GM21737 (cell line): ENCODE data around the gene GNAT3.

ENCODE experiments used
- ATAC-seq: cut with Tn5 transposase; IDR thresholded peaks from one replicate; pipeline ENCODE4 v1.9.1; 2021; ENCODE audit warnings: mild to moderate bottlenecking, moderate library complexity; ENCODE audit not compliant: unreplicated experiment

The GNAT3 gene

DNA sequence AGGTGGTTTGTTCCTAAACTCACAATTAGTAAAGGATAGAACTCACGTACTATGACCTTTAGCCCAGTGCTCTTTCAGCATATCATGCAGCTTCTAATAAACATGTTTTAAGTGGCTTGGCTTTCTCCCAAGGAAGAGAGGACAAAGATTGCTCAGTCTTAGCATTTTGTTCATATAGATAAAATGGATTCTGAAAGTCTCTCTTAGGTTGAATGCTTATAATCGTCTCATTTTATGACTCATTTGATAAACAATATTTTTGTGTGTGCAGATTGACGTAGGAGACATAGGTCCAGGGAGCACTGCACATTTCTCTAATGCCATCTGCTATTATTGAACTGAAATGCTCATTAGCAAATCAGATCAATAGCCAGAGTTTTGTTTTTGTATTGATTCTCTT is 44.8 kb downstream of the GNAT3 start:
- no peak for ATAC-seq

DNA sequence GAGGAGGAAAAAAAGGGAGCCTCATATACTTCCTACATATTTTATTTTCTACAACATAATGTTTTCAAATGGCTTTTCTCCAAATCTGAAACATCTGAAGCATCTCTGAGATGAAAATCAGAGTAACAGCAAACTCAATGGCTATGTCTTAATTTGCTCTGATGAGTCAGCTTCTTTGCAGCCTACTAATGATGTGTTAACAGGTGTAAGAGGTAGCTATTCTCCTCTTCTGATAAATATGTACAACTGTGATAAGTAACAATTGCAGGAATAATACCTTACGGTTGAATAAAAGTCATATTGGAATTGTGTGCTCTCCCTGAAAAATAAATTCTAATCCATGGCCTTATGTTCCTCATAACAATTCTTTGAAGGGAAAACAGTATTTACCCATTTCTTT is 45.2 kb downstream of the GNAT3 start:
- no peak for ATAC-seq

DNA sequence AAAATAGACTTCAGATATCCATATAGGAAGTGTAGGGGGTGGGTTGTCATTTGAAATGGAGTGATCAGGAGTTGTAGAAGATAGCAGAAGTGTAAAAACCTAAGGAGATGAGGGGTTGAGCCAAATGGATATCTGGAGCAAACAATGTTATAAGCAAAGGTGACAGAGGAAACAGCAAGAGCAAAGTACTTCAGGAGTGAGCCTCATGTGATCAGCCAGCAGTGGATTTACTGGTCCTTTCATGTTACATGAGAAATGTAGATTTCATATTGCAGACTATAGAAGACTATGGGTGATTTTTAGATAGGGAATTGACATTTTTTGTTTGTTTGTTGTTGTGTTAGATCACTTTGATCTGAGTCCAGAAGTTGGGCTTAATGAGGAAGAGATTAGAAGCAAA is 47.7 kb downstream of the GNAT3 start:
- no peak for ATAC-seq

DNA sequence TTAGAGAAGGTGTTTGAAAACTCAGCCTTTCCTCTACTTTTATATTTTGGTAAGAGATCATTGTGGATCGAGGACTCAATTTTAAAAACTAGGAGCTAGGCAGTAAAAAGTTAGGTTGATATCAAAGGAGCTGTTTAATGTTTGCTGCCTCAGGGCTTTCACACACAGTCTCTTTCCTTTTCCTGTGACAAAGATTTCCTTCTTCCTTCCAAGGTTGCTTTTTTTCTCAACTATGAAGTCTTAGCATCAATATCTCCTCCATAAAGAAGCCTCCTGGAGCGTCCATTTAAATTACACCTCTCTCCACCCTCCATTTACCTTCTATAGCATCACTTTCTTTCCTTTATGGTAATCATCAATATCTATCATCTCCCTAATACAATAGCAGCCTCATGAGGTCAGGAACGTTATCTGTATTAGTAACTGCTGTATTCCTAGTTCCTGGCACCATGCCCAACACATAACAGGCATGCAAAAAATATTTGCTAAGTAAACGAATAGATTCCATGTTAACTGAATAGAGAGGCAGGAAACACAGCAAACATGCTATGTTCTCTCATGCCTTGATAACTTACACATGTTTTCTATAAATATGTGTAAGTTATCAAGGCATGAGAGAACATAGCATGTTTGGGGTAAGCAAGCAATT is 48.5 kb downstream of the GNAT3 start:
- ATAC-seq = no peak

DNA sequence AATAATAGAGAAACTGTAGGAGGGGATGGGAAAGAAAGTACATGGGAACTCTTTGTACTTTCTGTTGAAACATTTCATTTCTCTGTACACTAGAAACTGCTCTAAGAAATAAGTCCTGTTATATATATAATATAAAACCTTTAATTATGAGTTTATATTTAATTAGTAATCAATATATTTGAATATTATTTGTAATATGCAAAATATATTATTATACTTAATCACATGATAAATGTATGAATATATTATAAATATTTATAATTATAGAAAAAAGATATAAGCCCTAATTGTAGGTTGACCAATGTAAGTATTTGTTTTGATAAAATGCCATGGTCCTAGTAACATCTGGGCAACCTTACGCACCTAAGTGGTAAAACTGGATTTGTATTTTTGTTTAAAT is 51.0 kb downstream of the GNAT3 start:
- ATAC-seq = no peak

DNA sequence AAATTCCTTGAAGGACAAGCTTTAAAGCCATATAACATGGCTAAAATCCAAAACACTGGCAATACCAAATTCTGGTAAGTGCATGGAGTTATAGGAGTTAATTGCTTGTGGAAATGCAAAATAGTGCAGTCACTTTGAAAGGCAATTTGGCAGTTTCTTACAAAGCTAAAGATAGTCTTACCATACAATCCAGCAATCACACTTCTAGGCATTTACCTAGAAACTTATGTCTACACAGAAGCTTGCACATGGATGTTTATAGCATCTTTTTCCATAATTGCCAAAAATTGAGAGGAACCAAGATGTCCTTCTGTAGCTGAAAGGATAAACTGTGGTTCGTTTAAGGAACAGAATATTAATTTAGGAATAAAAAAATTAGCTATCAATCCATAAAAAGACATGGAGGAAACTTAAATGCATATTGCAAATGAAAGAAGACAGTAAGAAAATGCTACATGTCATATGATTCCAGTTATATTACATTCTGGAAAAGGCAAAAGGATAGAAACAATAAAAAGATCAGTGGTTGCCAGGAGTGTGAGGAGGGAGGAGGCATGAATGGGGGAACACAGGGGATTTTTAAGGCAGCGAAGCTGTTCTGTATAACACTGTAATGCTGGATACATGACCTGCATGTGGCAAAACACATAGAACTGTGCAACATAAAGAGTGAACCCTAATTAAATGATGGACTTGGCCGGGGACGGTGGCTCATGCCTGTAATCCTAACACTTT is 51.9 kb downstream of the GNAT3 start:
- no peak for ATAC-seq

DNA sequence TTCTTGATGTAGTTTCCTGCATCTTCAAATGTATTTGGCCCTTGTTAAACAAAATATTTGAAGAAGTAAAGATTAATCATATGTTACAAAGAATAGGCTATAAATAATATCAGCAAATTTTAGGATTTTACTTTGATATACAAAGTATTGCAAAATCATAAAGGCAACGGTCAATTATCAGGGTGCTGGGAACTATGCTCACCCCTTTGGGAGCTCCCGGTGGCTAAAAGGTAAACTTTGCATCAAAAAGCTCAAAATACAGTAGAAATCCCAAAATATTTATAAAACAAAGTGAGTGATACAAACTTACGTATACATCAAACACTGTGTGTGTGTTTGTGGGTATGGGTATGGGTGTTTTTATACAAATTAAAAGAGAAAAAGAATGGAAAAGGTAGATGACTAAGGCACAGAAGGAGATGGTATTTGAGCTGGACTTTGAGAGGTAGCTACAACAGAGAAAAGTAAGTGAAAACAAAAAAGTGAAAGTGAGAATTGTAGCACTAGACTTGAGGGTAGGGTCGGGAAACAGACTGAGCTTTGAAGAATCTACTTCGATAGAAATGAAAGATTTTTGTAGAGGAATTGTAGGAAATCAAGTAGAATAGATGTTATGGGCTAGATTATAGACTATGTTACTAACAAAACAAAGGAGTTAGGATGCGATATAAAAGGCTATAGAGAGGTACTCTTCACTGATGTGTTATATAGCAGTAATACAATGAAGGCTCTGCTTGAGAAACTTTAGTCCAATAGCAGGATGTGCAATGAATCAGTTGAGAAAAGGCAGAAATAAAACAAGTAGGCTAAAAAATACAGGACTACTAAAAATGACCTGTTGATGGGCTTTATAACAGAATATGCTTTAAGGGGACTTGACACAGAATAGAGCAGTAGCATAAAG is 52.8 kb downstream of the GNAT3 start:
- no peak for ATAC-seq

GRCh38 chr7:80453699-80454340 is 58.0 kb downstream of the GNAT3 start:
- no peak for ATAC-seq

- no peak for ATAC-seq
These were observed 61.1 kb downstream of the GNAT3 start for GRCh38 chr7:80450621-80451308.

GRCh38 chr7:80449836-80450235 is 62.0 kb downstream of the GNAT3 start:
- no peak for ATAC-seq

GRCh38 chr7:80445351-80445750 is 66.5 kb downstream of the GNAT3 start:
- ATAC-seq = no peak

DNA sequence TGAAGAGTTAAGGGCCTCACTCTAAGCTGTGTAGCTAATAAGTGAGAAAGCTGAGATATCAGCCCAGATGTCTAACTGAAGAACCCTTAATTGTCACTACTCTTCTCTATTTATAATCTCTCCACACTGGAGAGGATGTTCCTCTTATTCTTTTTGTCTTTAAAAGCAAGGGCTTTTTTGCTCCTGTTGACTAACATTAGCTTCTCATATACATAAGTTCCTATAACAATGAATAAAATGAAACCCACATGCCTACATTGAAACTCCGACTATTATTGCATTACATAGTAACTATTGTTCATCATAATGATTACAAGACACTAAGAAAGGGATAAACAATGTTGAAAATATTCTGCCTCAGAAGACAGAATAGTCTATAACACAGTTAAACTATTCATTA is 67.1 kb downstream of the GNAT3 start:
- ATAC-seq = no peak

- ATAC-seq = no peak
These were observed 68.5 kb downstream of the GNAT3 start for GRCh38 chr7:80443325-80443724.

DNA sequence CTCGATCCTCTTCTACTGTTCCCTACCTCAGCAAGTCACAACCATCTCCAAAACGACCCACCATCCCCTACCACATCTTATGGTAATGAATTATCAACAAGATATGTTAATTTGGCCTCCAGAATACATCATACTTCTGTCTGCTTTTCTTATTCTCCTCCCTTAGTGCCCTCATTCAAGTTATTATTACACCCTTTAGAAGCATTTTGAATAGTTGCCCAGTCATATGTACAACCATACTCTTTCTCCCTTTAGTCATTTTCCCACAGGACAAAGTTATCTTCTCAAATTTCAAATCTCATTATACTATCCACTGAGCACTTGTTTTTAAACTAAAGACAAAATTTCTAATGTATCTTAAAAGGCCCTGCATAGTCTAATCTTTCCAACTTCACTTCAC is 71.0 kb downstream of the GNAT3 start:
- no peak for ATAC-seq

DNA sequence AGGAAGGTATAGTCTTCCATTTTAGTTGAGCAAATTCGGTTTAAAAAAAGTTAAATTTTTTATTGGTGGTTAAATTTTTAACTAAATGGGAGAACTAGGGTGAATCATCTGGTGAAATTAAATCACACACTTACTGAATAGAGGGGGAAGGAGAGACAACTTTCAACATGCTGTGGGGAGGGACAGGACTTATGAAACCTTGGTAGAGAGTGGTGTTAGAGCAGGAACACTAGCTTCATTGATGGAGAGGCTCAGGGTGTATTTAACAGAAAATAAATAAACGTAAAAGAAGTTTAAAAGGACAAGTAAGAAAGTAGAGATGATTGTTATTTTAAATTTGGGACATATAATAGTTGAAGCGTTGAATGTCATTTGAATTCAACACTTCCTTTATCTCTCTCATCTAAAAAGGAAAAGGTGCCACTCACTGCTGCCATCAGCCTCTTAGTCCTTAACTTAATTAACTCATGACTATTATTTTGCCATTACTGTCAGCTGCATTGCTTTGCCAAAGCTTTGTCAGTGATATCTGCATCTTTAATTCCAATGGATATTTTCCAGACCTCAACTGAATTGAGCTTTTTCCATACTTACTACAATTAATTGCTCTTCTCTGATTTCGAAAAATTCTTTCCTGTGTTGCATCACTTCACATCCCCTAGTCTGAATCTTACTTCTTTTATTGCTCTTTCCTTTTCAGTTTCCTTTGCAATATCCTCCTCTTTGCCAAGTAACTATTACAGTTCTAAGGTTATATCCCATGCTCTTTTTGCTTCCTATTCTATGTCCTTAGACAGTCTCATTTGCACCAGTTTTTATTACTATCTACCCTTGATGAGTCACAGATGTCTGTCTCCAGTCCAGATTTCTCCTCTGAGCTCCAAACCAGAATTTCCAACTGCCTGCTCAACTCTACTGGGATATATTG is 71.7 kb downstream of the GNAT3 start:
- no peak for ATAC-seq

DNA sequence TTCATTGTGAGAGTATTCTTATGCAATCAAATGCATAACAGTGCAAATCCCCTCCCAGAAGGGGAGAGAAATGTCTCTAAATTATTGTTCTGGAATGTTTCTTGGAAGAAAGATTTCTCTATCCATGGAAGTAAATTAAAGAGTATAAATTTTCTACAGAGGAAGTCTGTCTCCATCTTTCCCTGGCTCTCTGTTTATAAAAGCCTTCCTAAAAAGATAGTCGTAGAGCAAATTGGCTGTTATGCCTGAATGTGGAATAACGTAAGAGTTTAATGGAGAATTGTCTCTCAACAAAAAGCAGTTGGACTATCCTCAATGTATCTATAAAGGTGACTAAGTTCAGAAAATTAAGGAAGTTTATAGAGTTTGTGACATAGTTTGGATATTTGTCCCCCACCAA is 76.3 kb downstream of the GNAT3 start:
- ATAC-seq = no peak

DNA sequence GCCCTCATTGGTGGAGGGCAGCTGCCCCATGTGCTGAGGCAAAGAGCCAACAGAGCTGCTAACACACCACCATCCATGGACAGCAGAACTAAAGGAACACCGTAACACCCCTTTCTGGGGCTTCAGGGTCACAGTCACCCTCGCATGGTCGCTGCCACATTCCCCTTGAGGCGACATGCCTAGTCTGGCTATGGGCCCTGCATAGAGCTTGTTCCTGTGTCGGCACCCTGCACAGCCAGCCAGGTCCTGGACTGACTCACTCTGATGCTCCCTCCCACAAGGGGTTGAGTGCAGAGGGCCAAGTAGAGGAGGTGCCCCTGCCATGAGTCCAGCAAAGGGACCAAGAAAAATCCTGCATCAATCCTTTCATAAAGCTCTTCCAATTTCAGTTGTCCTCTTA is 77.8 kb downstream of the GNAT3 start:
- ATAC-seq = no peak

- ATAC-seq = no peak
These were observed 79.7 kb downstream of the GNAT3 start for GRCh38 chr7:80432166-80432565.

- ATAC-seq = no peak
These were observed 82.7 kb downstream of the GNAT3 start for GRCh38 chr7:80429181-80429580.
